Measurements from ENCODE around the gene EHBP1.

The EHBP1 gene

GRCh38 chr2:62884514-62884913 lies 179.0 kb downstream of the EHBP1 start:
- DNase-seq (ENCODE audit: low read depth): peak; percentile 45

- no peak for DNase-seq (ENCODE audit: low read depth)
Measured at GRCh38 chr2:62894966-62895631, 189.6 kb downstream of the EHBP1 start.

GRCh38 chr2:62895632-62896009 lies 190.1 kb downstream of the EHBP1 start:
- DNase-seq (ENCODE audit: low read depth): peak; percentile 7

- no peak for DNase-seq (ENCODE audit: low read depth)
Measured at GRCh38 chr2:62897187-62897827, 191.8 kb downstream of the EHBP1 start.

- DNase-seq (ENCODE audit: low read depth): no peak
Measured at GRCh38 chr2:62904344-62904743, 198.8 kb downstream of the EHBP1 start.

- no peak for DNase-seq (ENCODE audit: low read depth)
Measured at GRCh38 chr2:62908145-62908544, 202.6 kb downstream of the EHBP1 start.

- DNase-seq (ENCODE audit: low read depth): no peak
Measured at GRCh38 chr2:62913311-62913710, 207.8 kb downstream of the EHBP1 start.

- DNase-seq (ENCODE audit: low read depth): no peak
Measured at GRCh38 chr2:62919041-62919440, 213.5 kb downstream of the EHBP1 start.

- DNase-seq (ENCODE audit: low read depth): peak; percentile 60
Measured at GRCh38 chr2:62920070-62920469, 214.6 kb downstream of the EHBP1 start.

- no peak for DNase-seq (ENCODE audit: low read depth)
Measured at GRCh38 chr2:62923242-62923641, 217.7 kb downstream of the EHBP1 start.

GRCh38 chr2:62923881-62924280 lies 218.4 kb downstream of the EHBP1 start:
- no peak for DNase-seq (ENCODE audit: low read depth)

- no peak for DNase-seq (ENCODE audit: low read depth)
Measured at GRCh38 chr2:62928015-62928414, 222.5 kb downstream of the EHBP1 start.

GRCh38 chr2:62931536-62931935 lies 226.0 kb downstream of the EHBP1 start:
- DNase-seq (ENCODE audit: low read depth): peak; percentile 7

- DNase-seq (ENCODE audit: low read depth): no peak
Measured at GRCh38 chr2:62933398-62933917, 227.9 kb downstream of the EHBP1 start.

GRCh38 chr2:62934517-62934916 lies 229.0 kb downstream of the EHBP1 start:
- DNase-seq (ENCODE audit: low read depth): no peak

- DNase-seq (ENCODE audit: low read depth): peak; percentile 78
Measured at GRCh38 chr2:62938126-62938525, 232.6 kb downstream of the EHBP1 start.

- peak; percentile 92 for DNase-seq (ENCODE audit: low read depth)
Measured at GRCh38 chr2:62939735-62940491, 234.4 kb downstream of the EHBP1 start.

GRCh38 chr2:62940697-62941096 lies 235.2 kb downstream of the EHBP1 start:
- DNase-seq (ENCODE audit: low read depth): no peak

GRCh38 chr2:62941413-62941812 lies 235.9 kb downstream of the EHBP1 start:
- DNase-seq (ENCODE audit: low read depth): no peak

- DNase-seq (ENCODE audit: low read depth): no peak
Measured at GRCh38 chr2:62944362-62944761, 238.8 kb downstream of the EHBP1 start.

- no peak for DNase-seq (ENCODE audit: low read depth)
Measured at GRCh38 chr2:62947403-62947802, 241.9 kb downstream of the EHBP1 start.

- no peak for DNase-seq (ENCODE audit: low read depth)
Measured at GRCh38 chr2:62956651-62957050, 251.1 kb downstream of the EHBP1 start.

GRCh38 chr2:62958206-62958605 lies 252.7 kb downstream of the EHBP1 start:
- DNase-seq (ENCODE audit: low read depth): no peak

All from EH (cell line).